Aortic smooth muscle cell (primary cell): ENCODE results near the gene LDLRAD4. TPM values are rescaled to one million over a fixed set of nuclear protein-coding genes. Genes with fewer than 3 reads are reported as not detected.

Source experiments
- total RNA-seq: library from RNA; depleted of rRNA; stranded (reverse); fragments of >200 nt; gene quantifications from 2 replicates; pipeline ENCODE4 v1.2.3, GENCODE V29; 2014

LDLRAD4 gene
- 2.4 and 3.7 TPM in 2 replicates for total RNA-seq

GRCh38 chr18:13218368-13218991, at the start of gene LDLRAD4:
TSS of gene LDLRAD4 (plus strand) at chr18:13218760.

Other genes starting within 250 kb of the LDLRAD4 start
- 28.5 and 31.0 TPM in 2 replicates for gene CEP192, start 227.4 kb upstream of the LDLRAD4 start, total RNA-seq